Left lung (tissue), 10 donors: ENCODE results near the gene SLC16A12. TPM values are rescaled to one million over a fixed set of nuclear protein-coding genes. Genes with fewer than 3 reads are reported as not detected.
A peak's percentile ranks its signal among the peaks of the same experiment; 100 is the strongest.
"Not testable (repeated sequence)": the region's sequence is repeated elsewhere in the genome, so short reads cannot be mapped to it uniquely, and the experiment has no call there.

Source experiments
- ATAC-seq: fragments of 200-7000 bp; cut with Tn5 transposase; one replicate; pipeline ENCODE4 v1.9.1; 2020; ENCODE audit warnings: moderate library complexity
- DNase-seq, 4 donors: peaks; one replicate each; pipeline ENCODE4 v3.0.0-alpha.2; 2013 to 2020
- H3K27ac ChIP-seq, 2 donors: fragments of 200-600 bp; sonication (generic) in 1 of 2; one replicate each; pipeline versions ENCODE4 v1.5.0 to v1.8.0; 2020 to 2021
- H3K27me3 ChIP-seq, 2 donors: fragments of 200-600 bp; sonication (generic) in 1 of 2; one replicate each; pipeline versions ENCODE4 v1.5.0 to v1.8.0; 2020 to 2021
- H3K36me3 ChIP-seq, 2 donors: fragments of 200-600 bp; sonication (generic) in 1 of 2; one replicate each; pipeline versions ENCODE4 v1.5.0 to v1.8.0; 2020 to 2021
- H3K4me1 ChIP-seq, 2 donors: fragments of 200-600 bp; one replicate each; pipeline ENCODE4 v1.8.0; 2021
- H3K4me3 ChIP-seq, 2 donors: fragments of 200-600 bp; sonication (generic) in 1 of 2; one replicate each; pipeline versions ENCODE4 v1.5.0 to v1.8.0; 2020 to 2021; ENCODE audit warnings: mild to moderate bottlenecking in 1 of 2
- H3K9me3 ChIP-seq, 2 donors: fragments of 200-600 bp; sonication (generic) in 1 of 2; one replicate each; pipeline versions ENCODE4 v1.5.0 to v1.8.0; 2020 to 2021
- CTCF ChIP-seq, 2 donors: fragments of 200-600 bp; sonication (generic) in 1 of 2; IDR thresholded peaks; one replicate each; pipeline versions ENCODE4 v1.5.0 to v1.8.0; 2021; ENCODE audit warnings: antibody characterized with exemption in 2 of 2
- intact Hi-C, 2 donors: fragments of 100-400 bp; cut with DNase I; formaldehyde crosslinking; loops; one replicate each; pipeline versions ENCODE4 v1.11.2 to v1.14.2; 2022
- polyA plus RNA-seq, 6 donors: library from polyadenylated mRNA; unstranded; fragments of 120-200 nt; gene quantifications; one replicate each; pipeline ENCODE4 v1.2.1, GENCODE V29; 2013; ENCODE audit not compliant: insufficient read length in 6 of 6
- total RNA-seq, 2 donors: library from RNA; stranded (reverse); fragmentation: NEBNext Ultra II Directional; extraction: Animal tissue kit (Norgen Biotek cat#: 25700); gene quantifications; one replicate each; pipeline ENCODE4 v1.2.1, GENCODE V29; 2021
- donor health status: DM: no; HTN: yes; CAD: no.
- donor health status: DM: no; HTN: no; CAD: no.

Gene SLC16A12
- total and polyA plus RNA-seq, 8 donors: 0.90 to 6.3 (median 1.3) TPM

DNA sequence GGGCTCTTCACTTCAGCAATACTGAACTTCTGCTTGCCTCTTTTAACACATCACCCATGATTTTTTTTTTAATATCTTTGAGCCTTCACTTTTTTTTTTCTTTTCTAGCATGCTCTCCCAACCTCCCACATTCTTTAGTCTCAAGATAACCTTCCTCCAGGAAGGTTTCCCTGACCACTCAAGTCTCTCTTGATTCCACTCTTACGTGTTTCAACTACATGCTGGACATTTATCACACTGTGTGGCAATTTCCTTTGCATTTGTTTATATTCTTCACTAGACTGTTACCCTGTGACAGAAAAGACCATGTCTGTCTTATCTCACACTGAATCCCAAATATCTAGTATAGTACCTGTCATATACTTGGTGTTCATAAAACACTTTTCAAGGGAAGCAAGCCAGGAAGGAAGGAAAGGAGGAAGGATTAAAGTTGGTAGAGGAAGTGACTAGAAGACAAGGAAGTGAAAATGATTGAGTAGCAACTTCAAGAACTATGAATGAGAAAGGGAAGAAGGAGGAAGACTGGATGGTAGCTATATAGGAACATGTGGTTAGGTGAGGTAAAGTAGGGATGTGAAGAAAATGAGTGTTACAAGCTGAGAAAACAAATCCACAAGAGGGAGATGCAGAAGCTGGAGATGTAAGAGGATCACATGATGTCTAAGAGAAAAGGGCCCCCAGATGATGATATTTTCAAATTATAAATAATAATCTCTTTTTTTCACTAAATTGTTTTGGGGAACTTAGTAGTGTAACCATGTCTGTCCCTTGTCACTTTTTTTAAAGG lies 80.6 kb downstream of the SLC16A12 start:
- Histone ChIP-seq H3K27ac (peak overlapping the region; percentile 28 to 51), H3K9me3 (no peaks in the 10 kb centered on the region), H3K36me3 (no peaks in the 10 kb centered on the region), H3K4me3 (no peak overlapping the region), H3K27me3 (no peaks in the 10 kb centered on the region), H3K4me1 (peaks cover 0 to 20% of the 10 kb centered on the region in 2 donors)
- intact Hi-C loops: no loop called here
- no peak for TF ChIP-seq CTCF (IDR thresholded peaks at IDR 0.05)
- ATAC-seq (peak; percentile 79), DNase-seq (no peak)

DNA sequence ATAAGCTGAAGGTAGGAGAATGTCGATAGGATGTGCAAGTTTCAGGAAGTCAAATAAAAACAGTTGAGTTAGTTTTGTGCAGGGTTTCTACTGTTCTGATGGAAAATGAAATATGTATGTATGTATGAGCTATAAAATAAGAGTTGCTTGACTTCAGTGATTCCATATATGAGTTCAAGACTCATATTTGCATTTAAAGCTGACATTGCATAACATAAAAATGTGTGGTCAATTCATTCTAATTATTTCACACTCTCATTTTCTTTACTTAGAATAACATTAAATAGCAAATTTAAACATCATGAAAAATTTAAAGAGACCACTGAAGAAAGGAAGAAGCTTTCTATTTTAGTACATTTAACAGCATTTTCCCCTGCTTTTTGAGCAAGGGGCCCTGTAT lies 83.2 kb downstream of the SLC16A12 start:
- no peak for ATAC-seq
- no peak for TF ChIP-seq CTCF (IDR thresholded peaks at IDR 0.05)

GRCh38 chr10:89450901-89451300 lies 84.5 kb downstream of the SLC16A12 start:
- DNase-seq (no peak), ATAC-seq (no peak)
- Histone ChIP-seq H3K27me3 (no peaks in the 10 kb centered on the region), H3K36me3 (no peaks in the 10 kb centered on the region), H3K9me3 (no peaks in the 10 kb centered on the region), H3K4me3 (no peak overlapping the region), H3K27ac (no peak overlapping the region), H3K4me1 (peaks cover 0 to 12% of the 10 kb centered on the region in 2 donors)
- intact Hi-C loops: no loop called here
- no peak for TF ChIP-seq CTCF (IDR thresholded peaks at IDR 0.05)

More for the DNA sequence above, 83.2 kb downstream of the SLC16A12 start:
- Histone ChIP-seq H3K27ac (no peak overlapping the region), H3K27me3 (no peaks in the 10 kb centered on the region), H3K4me1 (peaks cover 0 to 12% of the 10 kb centered on the region in 2 donors), H3K9me3 (no peaks in the 10 kb centered on the region), H3K4me3 (no peak overlapping the region), H3K36me3 (no peaks in the 10 kb centered on the region)
- DNase-seq: no peak
- intact Hi-C loops: no loop called here

- peak in 1 of 4 donors; percentile 74 for DNase-seq
- ATAC-seq, H3K4me3 ChIP-seq, intact Hi-C loops, H3K27ac ChIP-seq, H3K36me3 ChIP-seq, H3K4me1 ChIP-seq, H3K27me3 ChIP-seq, H3K9me3 ChIP-seq: not testable (repeated sequence)
Observed at GRCh38 chr10:89444819-89445218, 90.6 kb downstream of the SLC16A12 start.

DNA sequence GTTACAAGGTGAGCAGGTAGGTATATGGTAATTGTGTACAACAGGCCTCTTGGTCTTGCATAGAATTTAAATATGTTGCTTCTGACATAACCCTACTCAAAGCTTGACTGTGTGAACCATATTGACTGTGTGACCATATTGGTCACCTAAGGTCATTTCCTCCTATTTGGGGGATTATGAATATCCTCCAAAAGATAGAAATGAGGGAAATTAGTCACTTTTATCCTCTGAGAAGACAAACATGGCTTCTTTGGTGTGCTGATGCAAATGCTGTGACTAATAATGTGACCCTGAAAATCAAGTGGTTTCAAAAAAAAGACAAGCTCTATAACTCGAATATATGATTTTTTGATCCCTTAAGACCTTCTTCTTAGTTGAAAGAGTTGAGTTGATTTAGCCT lies 93.1 kb downstream of the SLC16A12 start:
- Histone ChIP-seq H3K27ac (no peak overlapping the region), H3K4me3 (no peak overlapping the region), H3K27me3 (no peaks in the 10 kb centered on the region), H3K4me1 (no peaks in the 10 kb centered on the region), H3K36me3 (no peaks in the 10 kb centered on the region), H3K9me3 (peaks cover 0 to 2% of the 10 kb centered on the region in 2 donors)
- TF ChIP-seq CTCF (IDR thresholded peaks at IDR 0.05): no peak
- intact Hi-C loops: no loop called here
- ATAC-seq: no peak
- no peak for DNase-seq
